Fibroblast of mammary gland (primary cell): Measurements from ENCODE around the gene SPART.

ENCODE experiments used
- DNase-seq: peaks from one replicate; pipeline ENCODE4 v3.0.0-alpha.2; 2010; ENCODE audit warnings: low read depth
- H3K4me3 ChIP-seq: 2 replicates; pipeline ENCODE4 v1.5.1; 2011; ENCODE audit warnings: low read depth, mild to moderate bottlenecking, low read length, moderate library complexity; ENCODE audit not compliant: control insufficient read depth
- CTCF ChIP-seq: conservative IDR thresholded peaks from 2 replicates; pipeline ENCODE4 v1.5.1; 2011; ENCODE audit warnings: low read depth, low read length, inconsistent platforms; ENCODE audit not compliant: control insufficient read depth, insufficient read depth

The SPART gene, protein sequence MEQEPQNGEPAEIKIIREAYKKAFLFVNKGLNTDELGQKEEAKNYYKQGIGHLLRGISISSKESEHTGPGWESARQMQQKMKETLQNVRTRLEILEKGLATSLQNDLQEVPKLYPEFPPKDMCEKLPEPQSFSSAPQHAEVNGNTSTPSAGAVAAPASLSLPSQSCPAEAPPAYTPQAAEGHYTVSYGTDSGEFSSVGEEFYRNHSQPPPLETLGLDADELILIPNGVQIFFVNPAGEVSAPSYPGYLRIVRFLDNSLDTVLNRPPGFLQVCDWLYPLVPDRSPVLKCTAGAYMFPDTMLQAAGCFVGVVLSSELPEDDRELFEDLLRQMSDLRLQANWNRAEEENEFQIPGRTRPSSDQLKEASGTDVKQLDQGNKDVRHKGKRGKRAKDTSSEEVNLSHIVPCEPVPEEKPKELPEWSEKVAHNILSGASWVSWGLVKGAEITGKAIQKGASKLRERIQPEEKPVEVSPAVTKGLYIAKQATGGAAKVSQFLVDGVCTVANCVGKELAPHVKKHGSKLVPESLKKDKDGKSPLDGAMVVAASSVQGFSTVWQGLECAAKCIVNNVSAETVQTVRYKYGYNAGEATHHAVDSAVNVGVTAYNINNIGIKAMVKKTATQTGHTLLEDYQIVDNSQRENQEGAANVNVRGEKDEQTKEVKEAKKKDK

GRCh38 chr13:36346222-36347083 lies at the start of gene SPART:
Gene SPART, minus strand, starts transcription at chr13:36346394. Its CDS starts 10,564 bp downstream, at chr13:36335830.
- DNase-seq, result peak; percentile 90
- TF ChIP-seq CTCF, result peak; percentile 90
- peak within 1 kb of the TSS; percentile 74 for H3K4me3 ChIP-seq

- no peak overlapping the region for H3K4me3 ChIP-seq
- peak; percentile 79 for DNase-seq
- peak; percentile 77 for TF ChIP-seq CTCF
Observed at GRCh38 chr13:36395280-36395679, 49.1 kb upstream of the SPART start.

DNA sequence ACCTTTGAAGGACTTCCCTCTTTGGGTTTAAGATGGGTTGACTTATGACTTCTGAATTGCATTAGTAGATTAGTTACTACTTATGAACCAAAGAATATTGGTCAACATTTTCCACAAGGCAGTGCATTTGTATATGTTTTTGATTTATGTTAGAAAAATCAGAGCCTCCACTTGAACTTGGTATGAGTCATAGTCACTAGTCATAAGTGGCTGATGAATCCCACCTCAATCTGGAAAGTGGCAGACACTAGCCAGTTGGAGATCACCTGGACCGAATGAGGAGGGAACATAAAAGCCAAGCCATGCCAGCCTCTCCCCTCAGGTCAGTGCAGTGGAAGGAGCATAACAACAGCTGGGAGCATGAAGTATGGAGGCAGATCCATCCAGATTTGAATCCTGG lies 39.3 kb upstream of the SPART start:
- no peak overlapping the region for H3K4me3 ChIP-seq
- TF ChIP-seq CTCF, result no peak
- peak; percentile 55 for DNase-seq

GRCh38 chr13:36382030-36382429 lies 35.8 kb upstream of the SPART start:
- TF ChIP-seq CTCF, result no peak
- DNase-seq, result no peak
- no peak overlapping the region for H3K4me3 ChIP-seq

- DNase-seq, result no peak
- no peak for TF ChIP-seq CTCF
Observed at GRCh38 chr13:36377826-36378468, 31.8 kb upstream of the SPART start.

DNA sequence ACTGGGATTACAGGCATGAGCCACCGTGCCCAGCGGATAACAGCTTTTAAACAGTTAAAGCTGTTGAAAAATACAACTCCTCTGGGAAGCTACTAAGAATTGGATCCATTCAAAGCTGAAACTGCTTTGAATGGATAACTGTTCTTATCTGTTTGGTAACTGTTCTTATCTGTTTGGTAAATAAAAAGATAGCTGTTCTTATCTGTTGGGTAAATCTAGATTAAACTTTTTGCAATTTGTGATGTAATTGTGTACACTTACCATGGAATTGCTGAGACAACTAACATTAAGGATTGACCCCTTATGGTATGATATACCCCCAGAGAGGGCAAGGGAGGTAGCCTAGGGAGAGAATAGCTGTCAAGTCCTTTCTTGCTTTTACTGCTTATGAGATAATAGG lies 27.9 kb upstream of the SPART start:
- no peak overlapping the region for H3K4me3 ChIP-seq
- no peak for TF ChIP-seq CTCF
- DNase-seq, result no peak

More at GRCh38 chr13:36377826-36378468, 31.8 kb upstream of the SPART start:
- no peak overlapping the region for H3K4me3 ChIP-seq
